Stomach (tissue), 9 donors: ENCODE measurements around the gene PROSER3. TPM values are rescaled to one million over a fixed set of nuclear protein-coding genes. Genes with fewer than 3 reads are reported as not detected.

Source experiments
- DNase-seq, 2 donors: peaks; one replicate each; pipeline versions ENCODE4 v3.0.0 to v3.0.0-alpha.2; 2013 to 2019
- H3K27ac ChIP-seq, 5 donors: fragments of 200-600 bp in 4 of 5; sonication (generic) in 4 of 5; one replicate each; pipeline ENCODE4 v1.5.1; 2013 to 2019; ENCODE audit warnings: mild to moderate bottlenecking in 1 of 5, moderate library complexity in 1 of 5
- H3K27me3 ChIP-seq, 3 donors: fragments of 200-600 bp; sonication (generic); one replicate each; pipeline ENCODE4 v1.5.1; 2017 to 2019; ENCODE audit warnings: mixed run types in 1 of 3
- H3K36me3 ChIP-seq, 4 donors: fragments of 200-600 bp; sonication (generic); 1 replicate in 3 of 4; 2 replicates in 1 of 4; pipeline ENCODE4 v1.5.1; 2016 to 2019
- H3K4me1 ChIP-seq, 4 donors: fragments of 200-600 bp; sonication (generic); one replicate each; pipeline ENCODE4 v1.5.1; 2016 to 2019
- H3K4me3 ChIP-seq, 4 donors: fragments of 200-600 bp; sonication (generic) in 3 of 4; one replicate each; pipeline ENCODE4 v1.5.1; 2016 to 2019; ENCODE audit warnings: mild to moderate bottlenecking in 1 of 4
- H3K9me3 ChIP-seq, 4 donors: fragments of 200-600 bp; sonication (generic); one replicate each; pipeline ENCODE4 v1.5.1; 2016 to 2019
- EP300 ChIP-seq: sonication (generic); formaldehyde crosslinking; IDR thresholded peaks from one replicate; pipeline ENCODE4 v1.6.1; 2017; ENCODE audit warnings: antibody characterized with exemption
- POLR2A ChIP-seq, 4 donors: fragments of 450-650 bp; IDR thresholded peaks; one replicate each; pipeline ENCODE4 v1.6.1; 2016; ENCODE audit warnings: antibody characterized with exemption in 4 of 4, control low read depth in 2 of 4, mild to moderate bottlenecking in 1 of 4, moderate library complexity in 1 of 4
- POLR2AphosphoS5 ChIP-seq, 3 donors: sonication (generic); formaldehyde crosslinking; IDR thresholded peaks; one replicate each; pipeline ENCODE4 v1.6.1; 2016; ENCODE audit warnings: antibody characterized with exemption in 3 of 3
- WGBS, 5 donors: extraction: QIAGEN DNeasy Blood & Tissue Kit in 3 of 5; methylation state at CpG; one replicate each; pipeline versions ENCODE4 v1.1.5 to v1.1.7; 2013 to 2018; 5-methylcytosine and 5-hydroxymethylcytosine counted together
- intact Hi-C: fragments of 100-400 bp; cut with DNase I; formaldehyde crosslinking; loops from one replicate; pipeline ENCODE4 v1.15.1; 2023; ENCODE audit warnings: low total_unique reads
- polyA plus RNA-seq, 3 donors: library from polyadenylated mRNA; stranded (reverse); fragments of 200-250 nt; gene quantifications; one replicate each; pipeline ENCODE4 v1.2.3, GENCODE V29; 2013
- total RNA-seq, 5 donors: library from RNA; depleted of rRNA; stranded (reverse); fragments of >200 nt; gene quantifications; one replicate each; pipeline versions ENCODE4 v1.1.0 to v1.2.3, GENCODE V29; 2014 to 2016
- TF ChIP-seq, protein P1 (sequence below), 7 experiments: fragments of 450-650 bp in 4 of 7; fragments of 200-600 bp in 3 of 7; sonication (generic) in 3 of 7; IDR thresholded peaks; one replicate each; pipeline ENCODE4 v1.5.1; 2016 to 2019; ENCODE audit warnings: antibody characterized with exemption in 7 of 7, control low read depth in 2 of 7, mild to moderate bottlenecking in 1 of 7
- donor health status: healthy with polysubstance abuse.
- donor health status: Bipolar disorder and iron deficiency.
- donor health status: healthy.

PROSER3 gene
- total and polyA plus RNA-seq, 8 donors = 3.6 to 61.3 (median 10.5) TPM

DNA sequence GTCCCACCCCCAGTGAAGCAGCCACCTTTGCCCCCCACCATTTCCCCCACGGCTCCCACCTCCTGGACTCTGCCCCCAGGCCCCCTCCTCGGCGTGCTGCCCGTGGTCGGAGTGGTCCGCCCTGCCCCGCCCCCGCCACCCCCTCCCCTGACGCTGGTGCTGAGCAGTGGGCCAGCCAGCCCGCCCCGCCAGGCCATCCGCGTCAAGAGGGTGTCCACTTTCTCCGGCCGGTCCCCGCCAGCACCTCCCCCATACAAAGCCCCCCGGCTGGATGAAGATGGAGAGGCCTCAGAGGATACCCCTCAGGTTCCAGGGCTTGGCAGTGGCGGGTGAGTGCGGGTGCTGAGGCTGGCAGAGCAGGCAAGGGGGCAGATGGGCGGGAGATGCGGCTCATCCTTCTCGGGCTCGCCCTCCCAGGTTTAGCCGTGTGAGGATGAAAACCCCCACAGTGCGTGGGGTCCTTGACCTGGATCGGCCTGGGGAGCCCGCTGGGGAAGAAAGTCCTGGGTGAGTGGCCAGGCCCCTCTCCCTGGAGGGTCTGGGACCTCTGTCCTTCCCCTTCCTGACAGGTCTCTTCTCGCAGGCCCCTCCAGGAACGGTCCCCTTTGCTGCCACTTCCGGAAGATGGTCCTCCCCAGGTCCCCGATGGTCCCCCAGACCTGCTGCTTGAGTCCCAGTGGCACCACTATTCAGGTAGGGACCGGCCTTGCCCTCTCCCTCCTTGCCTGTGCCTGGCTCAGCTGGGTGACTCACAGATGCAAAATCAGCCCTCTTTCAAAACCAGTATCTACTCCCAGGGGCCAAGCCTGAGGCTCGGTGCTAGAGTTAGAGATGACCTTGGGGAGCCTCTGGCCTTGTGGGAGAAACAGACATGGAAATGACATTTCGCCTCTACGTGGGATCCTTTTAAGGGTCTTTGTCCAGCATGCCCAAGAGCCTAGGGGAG lies 24.5 kb upstream of the PROSER3 start:
- WGBS, 5 donors = 85 to 94% (median 92%) methylated on average over 7 to 35 of the region's 35 CpGs

DNA sequence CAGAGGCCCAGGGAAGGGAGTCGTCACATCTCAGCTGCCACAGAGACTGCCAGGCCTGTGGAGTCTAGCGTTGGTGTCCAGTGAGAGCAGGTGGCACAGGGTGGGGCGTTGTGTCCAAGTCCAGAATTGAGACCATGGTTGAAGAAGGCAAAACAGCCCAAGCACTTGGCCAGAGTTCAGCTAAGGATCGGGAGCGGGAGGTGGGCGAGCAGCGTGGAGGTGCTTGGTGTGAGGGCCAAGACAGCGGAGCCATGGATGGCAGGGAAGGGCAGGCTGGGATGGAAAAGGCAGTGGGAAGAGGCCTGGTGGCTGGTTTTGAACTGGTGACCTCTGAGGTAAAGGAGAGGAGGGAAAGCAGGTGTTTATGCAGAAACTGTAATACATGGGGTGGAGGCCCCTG lies 23.7 kb upstream of the PROSER3 start:
- peaks cover 0 to 4% (median 1%) of the 10 kb centered on the region in 4 donors for H3K4me1 ChIP-seq
- WGBS, 5 donors = 92 to 97% (median 96%) methylated on average over 8 of the region's 8 CpGs
- intact Hi-C loops = no loop called here
- TF ChIP-seq, protein P1, sequence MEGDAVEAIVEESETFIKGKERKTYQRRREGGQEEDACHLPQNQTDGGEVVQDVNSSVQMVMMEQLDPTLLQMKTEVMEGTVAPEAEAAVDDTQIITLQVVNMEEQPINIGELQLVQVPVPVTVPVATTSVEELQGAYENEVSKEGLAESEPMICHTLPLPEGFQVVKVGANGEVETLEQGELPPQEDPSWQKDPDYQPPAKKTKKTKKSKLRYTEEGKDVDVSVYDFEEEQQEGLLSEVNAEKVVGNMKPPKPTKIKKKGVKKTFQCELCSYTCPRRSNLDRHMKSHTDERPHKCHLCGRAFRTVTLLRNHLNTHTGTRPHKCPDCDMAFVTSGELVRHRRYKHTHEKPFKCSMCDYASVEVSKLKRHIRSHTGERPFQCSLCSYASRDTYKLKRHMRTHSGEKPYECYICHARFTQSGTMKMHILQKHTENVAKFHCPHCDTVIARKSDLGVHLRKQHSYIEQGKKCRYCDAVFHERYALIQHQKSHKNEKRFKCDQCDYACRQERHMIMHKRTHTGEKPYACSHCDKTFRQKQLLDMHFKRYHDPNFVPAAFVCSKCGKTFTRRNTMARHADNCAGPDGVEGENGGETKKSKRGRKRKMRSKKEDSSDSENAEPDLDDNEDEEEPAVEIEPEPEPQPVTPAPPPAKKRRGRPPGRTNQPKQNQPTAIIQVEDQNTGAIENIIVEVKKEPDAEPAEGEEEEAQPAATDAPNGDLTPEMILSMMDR (IDR thresholded peaks at IDR 0.05) = no peak
- TF ChIP-seq EP300 (no peak), POLR2AphosphoS5 (IDR thresholded peaks at IDR 0.05) (no peak), POLR2A (IDR thresholded peaks at IDR 0.05) (no peak)
- DNase-seq = no peak
- H3K36me3 ChIP-seq = peaks cover 72 to 100% (median 100%) of the 10 kb centered on the region in 4 donors
- no peak overlapping the region for H3K27ac ChIP-seq
- no peak overlapping the region for H3K4me3 ChIP-seq
- H3K27me3 ChIP-seq = no peaks in the 10 kb centered on the region
- H3K9me3 ChIP-seq = no peaks in the 10 kb centered on the region

More for the DNA sequence above, 24.5 kb upstream of the PROSER3 start:
- no peaks in the 10 kb centered on the region for H3K27me3 ChIP-seq
- H3K27ac ChIP-seq = peak overlapping the region in 1 of 5 donors; percentile 13
- intact Hi-C loops = no loop called here
- peaks cover 75 to 100% (median 100%) of the 10 kb centered on the region in 4 donors for H3K36me3 ChIP-seq
- no peaks in the 10 kb centered on the region for H3K4me1 ChIP-seq
- TF ChIP-seq EP300 = no peak
- TF ChIP-seq POLR2AphosphoS5 (IDR thresholded peaks at IDR 0.05) = no peak
- TF ChIP-seq, protein P1 (IDR thresholded peaks at IDR 0.05) = no peak
- TF ChIP-seq POLR2A (IDR thresholded peaks at IDR 0.05) = no peak
- no peak overlapping the region for H3K4me3 ChIP-seq
- H3K9me3 ChIP-seq = no peaks in the 10 kb centered on the region
- DNase-seq = no peak

- H3K36me3 ChIP-seq = peaks cover 66 to 94% (median 94%) of the 10 kb centered on the region in 4 donors
- intact Hi-C loops = no loop called here
Measured at GRCh38 chr19:35734889-35735288, 23.1 kb upstream of the PROSER3 start.

More at GRCh38 chr19:35734889-35735288, 23.1 kb upstream of the PROSER3 start:
- WGBS, 5 donors = 82 to 91% (median 87%) methylated on average over 5 of the region's 5 CpGs
- no peaks in the 10 kb centered on the region for H3K27me3 ChIP-seq
- no peak overlapping the region for H3K27ac ChIP-seq
- no peak for TF ChIP-seq EP300
- TF ChIP-seq, protein P1 (IDR thresholded peaks at IDR 0.05) = no peak
- TF ChIP-seq POLR2A (IDR thresholded peaks at IDR 0.05) = no peak
- TF ChIP-seq POLR2AphosphoS5 (IDR thresholded peaks at IDR 0.05) = no peak
- H3K4me1 ChIP-seq = peaks cover 3 to 10% (median 7%) of the 10 kb centered on the region in 4 donors
- no peak for DNase-seq
- H3K9me3 ChIP-seq = no peaks in the 10 kb centered on the region
- H3K4me3 ChIP-seq = no peak overlapping the region
